ENCODE data around the gene CARM1. TPM values are rescaled to one million over a fixed set of nuclear protein-coding genes. Genes with fewer than 3 reads are reported as not detected.
A peak's percentile ranks its signal among the peaks of the same experiment; 100 is the strongest.

The CARM1 gene
- total RNA-seq, 1 donor from 2014 or later, result 78.0 TPM

GRCh38 chr19:10884274-10884673, 12.9 kb downstream of the CARM1 start:
- Mint-ChIP-seq H3K27me3 (ENCODE audit: low read depth) (no peaks in the 10 kb centered on the region), H3K36me3 (no peaks in the 10 kb centered on the region), H3K4me1 (peaks cover 27% of the 10 kb centered on the region), H3K9me3 (no peaks in the 10 kb centered on the region), H3K27ac (no peak overlapping the region), H3K4me3 (no peak overlapping the region)
- TF ChIP-seq CTCF (IDR thresholded peaks at IDR 0.05; ENCODE audit: unreplicated experiment), result no peak
- no peak for DNase-seq (ENCODE audit: low spot score in 2 of 2, unreplicated experiment in 2 of 2)

GRCh38 chr19:10885201-10886169, 14.1 kb downstream of the CARM1 start:
- no peak for TF ChIP-seq CTCF (IDR thresholded peaks at IDR 0.05; ENCODE audit: unreplicated experiment)
- no peak overlapping the region for H3K4me3 Mint-ChIP-seq
- H3K9me3 Mint-ChIP-seq, result no peaks in the 10 kb centered on the region
- H3K4me1 Mint-ChIP-seq, result peaks cover 27% of the 10 kb centered on the region
- DNase-seq (ENCODE audit: low spot score in 2 of 2, unreplicated experiment in 2 of 2), result no peak
- H3K27ac Mint-ChIP-seq, result peak overlapping the region; percentile 91
- no peaks in the 10 kb centered on the region for H3K36me3 Mint-ChIP-seq
- no peaks in the 10 kb centered on the region for H3K27me3 Mint-ChIP-seq (ENCODE audit: low read depth)

- H3K27ac Mint-ChIP-seq, result peak overlapping the region; percentile 83
- no peaks in the 10 kb centered on the region for H3K9me3 Mint-ChIP-seq
- H3K36me3 Mint-ChIP-seq, result no peaks in the 10 kb centered on the region
- TF ChIP-seq CTCF (IDR thresholded peaks at IDR 0.05; ENCODE audit: unreplicated experiment), result no peak
- peaks cover 43% of the 10 kb centered on the region for H3K4me1 Mint-ChIP-seq
- no peaks in the 10 kb centered on the region for H3K27me3 Mint-ChIP-seq (ENCODE audit: low read depth)
- no peak for DNase-seq (ENCODE audit: low spot score in 2 of 2, unreplicated experiment in 2 of 2)
- no peak overlapping the region for H3K4me3 Mint-ChIP-seq
Measured at GRCh38 chr19:10887616-10888367, 16.4 kb downstream of the CARM1 start.

GRCh38 chr19:10888421-10888866, 17.1 kb downstream of the CARM1 start:
- Mint-ChIP-seq H3K27me3 (ENCODE audit: low read depth) (no peaks in the 10 kb centered on the region), H3K27ac (peak overlapping the region; percentile 83), H3K36me3 (no peaks in the 10 kb centered on the region), H3K4me3 (no peak overlapping the region), H3K4me1 (peaks cover 43% of the 10 kb centered on the region), H3K9me3 (no peaks in the 10 kb centered on the region)
- DNase-seq (ENCODE audit: low spot score in 2 of 2, unreplicated experiment in 2 of 2), result no peak
- no peak for TF ChIP-seq CTCF (IDR thresholded peaks at IDR 0.05; ENCODE audit: unreplicated experiment)

- Mint-ChIP-seq H3K9me3 (no peaks in the 10 kb centered on the region), H3K36me3 (no peaks in the 10 kb centered on the region), H3K4me3 (no peak overlapping the region), H3K27me3 (ENCODE audit: low read depth) (no peaks in the 10 kb centered on the region), H3K4me1 (peaks cover 51% of the 10 kb centered on the region), H3K27ac (no peak overlapping the region)
- no peak for DNase-seq (ENCODE audit: low spot score in 2 of 2, unreplicated experiment in 2 of 2)
- no peak for TF ChIP-seq CTCF (IDR thresholded peaks at IDR 0.05; ENCODE audit: unreplicated experiment)
Measured at GRCh38 chr19:10889880-10890279, 18.5 kb downstream of the CARM1 start.

All from mesothelial cell of epicardium (in vitro differentiated cells).